Neural progenitor cell (in vitro differentiated cells): ENCODE measurements around the gene PGBD5.

Experiments
- EZH2 ChIP-seq: fragments of 200-600 bp; sonication (generic); IDR thresholded peaks from 2 replicates; pipeline ENCODE4 v1.6.1; 2017; ENCODE audit warnings: antibody characterized with exemption, mild to moderate bottlenecking, moderate library complexity
- EZH2phosphoT487 ChIP-seq: fragments of 200-600 bp; sonication (generic); IDR thresholded peaks from 2 replicates; pipeline ENCODE4 v1.6.1; 2017; ENCODE audit warnings: antibody characterized with exemption
- TF ChIP-seq, protein P1 (sequence below): fragments of 200-600 bp; sonication (generic); IDR thresholded peaks from 2 replicates; pipeline ENCODE4 v1.5.1; 2017; ENCODE audit warnings: antibody characterized with exemption, mild to moderate bottlenecking

DNA sequence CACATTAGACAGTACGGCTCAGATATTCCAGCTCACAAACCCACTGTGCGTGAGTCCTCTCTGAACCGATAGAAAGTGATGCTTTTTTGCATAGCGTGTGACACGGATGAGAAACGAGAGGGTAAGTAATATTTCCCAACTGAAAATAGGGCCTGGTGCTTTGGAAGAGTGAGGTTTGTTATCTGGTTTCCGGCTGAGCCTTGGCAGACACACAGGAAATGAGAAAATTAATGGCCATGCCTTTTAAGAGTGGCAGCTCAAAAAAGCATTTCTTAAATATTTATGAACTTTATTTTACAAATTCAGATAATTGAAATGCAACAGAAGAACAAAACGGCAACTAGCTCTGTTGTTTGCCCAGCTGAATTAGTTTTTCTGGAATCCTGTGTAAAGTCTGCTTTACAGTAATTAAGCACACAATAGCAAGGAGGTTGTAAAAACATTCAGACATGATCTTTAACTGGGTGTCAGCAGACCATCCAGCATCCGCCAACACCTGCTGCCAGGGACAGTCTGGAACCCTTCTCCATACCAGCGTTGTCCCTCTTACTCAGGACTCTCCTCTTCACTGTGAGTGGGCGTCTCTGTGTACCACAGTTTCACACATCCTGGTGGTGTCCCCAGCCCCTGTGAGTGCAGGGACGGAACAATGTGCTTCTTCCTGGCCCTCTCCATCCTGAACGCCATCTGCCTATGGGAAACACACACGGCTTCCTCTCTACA lies 155.4 kb downstream of the PGBD5 start:
- TF ChIP-seq, protein P1, sequence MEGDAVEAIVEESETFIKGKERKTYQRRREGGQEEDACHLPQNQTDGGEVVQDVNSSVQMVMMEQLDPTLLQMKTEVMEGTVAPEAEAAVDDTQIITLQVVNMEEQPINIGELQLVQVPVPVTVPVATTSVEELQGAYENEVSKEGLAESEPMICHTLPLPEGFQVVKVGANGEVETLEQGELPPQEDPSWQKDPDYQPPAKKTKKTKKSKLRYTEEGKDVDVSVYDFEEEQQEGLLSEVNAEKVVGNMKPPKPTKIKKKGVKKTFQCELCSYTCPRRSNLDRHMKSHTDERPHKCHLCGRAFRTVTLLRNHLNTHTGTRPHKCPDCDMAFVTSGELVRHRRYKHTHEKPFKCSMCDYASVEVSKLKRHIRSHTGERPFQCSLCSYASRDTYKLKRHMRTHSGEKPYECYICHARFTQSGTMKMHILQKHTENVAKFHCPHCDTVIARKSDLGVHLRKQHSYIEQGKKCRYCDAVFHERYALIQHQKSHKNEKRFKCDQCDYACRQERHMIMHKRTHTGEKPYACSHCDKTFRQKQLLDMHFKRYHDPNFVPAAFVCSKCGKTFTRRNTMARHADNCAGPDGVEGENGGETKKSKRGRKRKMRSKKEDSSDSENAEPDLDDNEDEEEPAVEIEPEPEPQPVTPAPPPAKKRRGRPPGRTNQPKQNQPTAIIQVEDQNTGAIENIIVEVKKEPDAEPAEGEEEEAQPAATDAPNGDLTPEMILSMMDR: no peak
- TF ChIP-seq EZH2phosphoT487 (no peak), EZH2 (no peak)
